Uterus (tissue), 4 donors: ENCODE measurements around the gene PALB2. TPM values are rescaled to one million over a fixed set of nuclear protein-coding genes. Genes with fewer than 3 reads are reported as not detected.

Experiments
- DNase-seq, 2 donors: peaks; one replicate each; pipeline ENCODE4 v3.0.0-alpha.2; 2019 to 2020
- H3K27ac ChIP-seq, 2 donors: fragments of 200-600 bp; sonication (generic); 1 replicate in 1 of 2; 2 replicates in 1 of 2; pipeline ENCODE4 v1.5.1; 2016 to 2018
- H3K27me3 ChIP-seq, 2 donors: fragments of 200-600 bp; sonication (generic); one replicate each; pipeline ENCODE4 v1.5.1; 2018 to 2019; ENCODE audit warnings: control low read depth in 1 of 2
- H3K36me3 ChIP-seq, 2 donors: fragments of 200-600 bp; sonication (generic); one replicate each; pipeline ENCODE4 v1.5.1; 2019; ENCODE audit warnings: control low read depth in 1 of 2
- H3K4me1 ChIP-seq, 2 donors: fragments of 200-600 bp; sonication (generic); one replicate each; pipeline ENCODE4 v1.5.1; 2018 to 2019; ENCODE audit warnings: control low read depth in 1 of 2
- H3K4me3 ChIP-seq, 2 donors: fragments of 200-600 bp; sonication (generic); 1 replicate in 1 of 2; 2 replicates in 1 of 2; pipeline ENCODE4 v1.5.1; 2018 to 2019; ENCODE audit warnings: mild to moderate bottlenecking in 1 of 2
- H3K9me3 ChIP-seq, 2 donors: fragments of 200-600 bp; sonication (generic); one replicate each; pipeline ENCODE4 v1.5.1; 2019; ENCODE audit warnings: control low read depth in 1 of 2
- CTCF ChIP-seq, 4 experiments: fragments of 200-600 bp in 2 of 4; fragments of 450-650 bp in 2 of 4; sonication (generic) in 2 of 4; IDR thresholded peaks; one replicate each; pipeline ENCODE4 v1.5.1; 2016 to 2019; ENCODE audit warnings: antibody characterized with exemption in 4 of 4, mild to moderate bottlenecking in 2 of 4, moderate library complexity in 1 of 4
- POLR2A ChIP-seq, 2 donors: fragments of 450-650 bp; IDR thresholded peaks; one replicate each; pipeline ENCODE4 v1.6.1; 2016; ENCODE audit warnings: antibody characterized with exemption in 2 of 2, mild to moderate bottlenecking in 1 of 2, moderate library complexity in 1 of 2
- intact Hi-C: fragments of 100-400 bp; cut with DNase I; formaldehyde crosslinking; loops from one replicate; pipeline ENCODE4 v1.15.1; 2023; ENCODE audit warnings: low total_unique reads
- total RNA-seq, 4 donors: library from RNA; depleted of rRNA in 3 of 4; stranded (reverse); fragments of >200 nt in 3 of 4; gene quantifications; one replicate each; pipeline versions ENCODE4 v1.1.0 to v1.2.4, GENCODE V29; 2014 to 2023
- donor health status: DM: yes; HTN: yes; CAD: no.

Gene PALB2
- total RNA-seq, 4 donors from 2014 or later = 1.5 to 11.3 (median 6.5) TPM

- H3K4me3 ChIP-seq = no peak overlapping the region
- no peaks in the 10 kb centered on the region for H3K36me3 ChIP-seq
- no peak overlapping the region for H3K27ac ChIP-seq
- intact Hi-C loops = no loop called here
- H3K9me3 ChIP-seq = no peaks in the 10 kb centered on the region
- H3K4me1 ChIP-seq = no peaks in the 10 kb centered on the region
- no peaks in the 10 kb centered on the region for H3K27me3 ChIP-seq
- TF ChIP-seq POLR2A (IDR thresholded peaks at IDR 0.05) (no peak), CTCF (IDR thresholded peaks at IDR 0.05) (no peak)
- no peak for DNase-seq
Observed at GRCh38 chr16:23580391-23580790, 60.7 kb downstream of the PALB2 start.

GRCh38 chr16:23579371-23579770 is 61.7 kb downstream of the PALB2 start:
- no peak for DNase-seq
- intact Hi-C loops = no loop called here
- Histone ChIP-seq H3K27ac (no peak overlapping the region), H3K27me3 (no peaks in the 10 kb centered on the region), H3K36me3 (no peaks in the 10 kb centered on the region), H3K9me3 (no peaks in the 10 kb centered on the region), H3K4me1 (no peaks in the 10 kb centered on the region), H3K4me3 (no peak overlapping the region)
- no peak for TF ChIP-seq POLR2A (IDR thresholded peaks at IDR 0.05)
- no peak for TF ChIP-seq CTCF (IDR thresholded peaks at IDR 0.05)

- H3K27ac ChIP-seq = no peak overlapping the region
- DNase-seq = no peak
- TF ChIP-seq CTCF (IDR thresholded peaks at IDR 0.05) = no peak
- TF ChIP-seq POLR2A (IDR thresholded peaks at IDR 0.05) = no peak
- no peaks in the 10 kb centered on the region for H3K27me3 ChIP-seq
- H3K4me3 ChIP-seq = no peak overlapping the region
- intact Hi-C loops = no loop called here
- H3K9me3 ChIP-seq = no peaks in the 10 kb centered on the region
- H3K4me1 ChIP-seq = no peaks in the 10 kb centered on the region
- no peaks in the 10 kb centered on the region for H3K36me3 ChIP-seq
Observed at GRCh38 chr16:23578101-23578830, 62.8 kb downstream of the PALB2 start.

GRCh38 chr16:23577493-23577892 is 63.6 kb downstream of the PALB2 start:
- Histone ChIP-seq H3K4me1 (no peaks in the 10 kb centered on the region), H3K36me3 (no peaks in the 10 kb centered on the region), H3K9me3 (no peaks in the 10 kb centered on the region), H3K27me3 (no peaks in the 10 kb centered on the region), H3K4me3 (no peak overlapping the region), H3K27ac (no peak overlapping the region)
- DNase-seq = no peak
- TF ChIP-seq CTCF (IDR thresholded peaks at IDR 0.05) = no peak
- no peak for TF ChIP-seq POLR2A (IDR thresholded peaks at IDR 0.05)
- intact Hi-C loops = no loop called here

- Histone ChIP-seq H3K4me3 (no peak overlapping the region), H3K27ac (no peak overlapping the region), H3K27me3 (no peaks in the 10 kb centered on the region), H3K9me3 (no peaks in the 10 kb centered on the region), H3K36me3 (no peaks in the 10 kb centered on the region), H3K4me1 (no peaks in the 10 kb centered on the region)
- no peak for DNase-seq
- intact Hi-C loops = no loop called here
- TF ChIP-seq POLR2A (IDR thresholded peaks at IDR 0.05) = no peak
- TF ChIP-seq CTCF (IDR thresholded peaks at IDR 0.05) = no peak
Observed at GRCh38 chr16:23575834-23576233, 65.3 kb downstream of the PALB2 start.
